Left ventricle myocardium inferior (tissue), 1 donor: ENCODE data around the gene CHRNB1. TPM values are rescaled to one million over a fixed set of nuclear protein-coding genes. Genes with fewer than 3 reads are reported as not detected.

Experiments used
- DNase-seq: peaks from one replicate; pipeline ENCODE4 v3.0.0-alpha.2; 2020
- H3K27ac ChIP-seq: fragments of 200-600 bp; replicated peaks from 2 replicates; pipeline ENCODE4 v1.8.0; 2021
- H3K27me3 ChIP-seq: fragments of 200-600 bp; 2 replicates; pipeline ENCODE4 v1.8.0; 2021; ENCODE audit warnings: low read depth
- H3K36me3 ChIP-seq: fragments of 200-600 bp; 2 replicates; pipeline ENCODE4 v1.8.0; 2021
- H3K4me1 ChIP-seq: fragments of 200-600 bp; 2 replicates; pipeline ENCODE4 v1.8.0; 2021
- H3K4me3 ChIP-seq: fragments of 200-600 bp; 2 replicates; pipeline ENCODE4 v1.8.0; 2021; ENCODE audit warnings: mild to moderate bottlenecking, moderate library complexity
- H3K9me3 ChIP-seq: fragments of 200-600 bp; replicated peaks from 2 replicates; pipeline ENCODE4 v1.8.0; 2021
- intact Hi-C: fragments of 100-400 bp; cut with micrococcal nuclease; formaldehyde crosslinking; loops from one replicate; pipeline ENCODE4 v1.11.0; 2022
- total RNA-seq: library from RNA; stranded (reverse); fragmentation: NEBNext Ultra II Directional; extraction: Animal tissue kit (Norgen Biotek cat#: 25700); gene quantifications from one replicate; pipeline ENCODE4 v1.2.1, GENCODE V29; 2021
- TF ChIP-seq, protein P1 (sequence below): fragments of 200-600 bp; IDR thresholded peaks from 2 replicates; pipeline ENCODE4 v1.8.0; 2021; ENCODE audit warnings: antibody characterized with exemption, mild to moderate bottlenecking, borderline replicate concordance
- donor health status: DM: no; HTN: yes; CAD: no; lungs with severe emphysema.

Gene CHRNB1
- total RNA-seq, 1 donor from 2014 or later: 8.7 TPM

DNA sequence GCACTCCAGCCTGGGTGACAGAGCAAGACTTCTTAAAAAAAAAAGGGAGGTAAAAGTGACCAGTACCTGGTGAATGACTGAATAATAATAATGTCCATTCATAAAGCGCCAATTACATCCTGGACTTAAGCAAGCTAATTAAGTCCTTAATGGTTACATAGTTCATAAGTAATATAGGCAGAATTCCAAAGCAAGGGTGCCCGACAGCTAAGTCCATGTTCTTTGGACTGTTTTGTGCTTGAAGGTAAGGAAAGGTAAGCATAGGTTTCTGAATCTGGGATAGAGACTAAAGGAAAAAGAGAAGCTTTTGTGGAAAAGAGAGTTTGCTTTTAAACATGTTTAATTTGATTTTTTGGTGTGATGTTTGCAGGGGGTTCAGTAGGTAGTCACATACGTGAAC, 49.1 kb downstream of the CHRNB1 start:
- intact Hi-C loops: no loop called here
- TF ChIP-seq, protein P1, sequence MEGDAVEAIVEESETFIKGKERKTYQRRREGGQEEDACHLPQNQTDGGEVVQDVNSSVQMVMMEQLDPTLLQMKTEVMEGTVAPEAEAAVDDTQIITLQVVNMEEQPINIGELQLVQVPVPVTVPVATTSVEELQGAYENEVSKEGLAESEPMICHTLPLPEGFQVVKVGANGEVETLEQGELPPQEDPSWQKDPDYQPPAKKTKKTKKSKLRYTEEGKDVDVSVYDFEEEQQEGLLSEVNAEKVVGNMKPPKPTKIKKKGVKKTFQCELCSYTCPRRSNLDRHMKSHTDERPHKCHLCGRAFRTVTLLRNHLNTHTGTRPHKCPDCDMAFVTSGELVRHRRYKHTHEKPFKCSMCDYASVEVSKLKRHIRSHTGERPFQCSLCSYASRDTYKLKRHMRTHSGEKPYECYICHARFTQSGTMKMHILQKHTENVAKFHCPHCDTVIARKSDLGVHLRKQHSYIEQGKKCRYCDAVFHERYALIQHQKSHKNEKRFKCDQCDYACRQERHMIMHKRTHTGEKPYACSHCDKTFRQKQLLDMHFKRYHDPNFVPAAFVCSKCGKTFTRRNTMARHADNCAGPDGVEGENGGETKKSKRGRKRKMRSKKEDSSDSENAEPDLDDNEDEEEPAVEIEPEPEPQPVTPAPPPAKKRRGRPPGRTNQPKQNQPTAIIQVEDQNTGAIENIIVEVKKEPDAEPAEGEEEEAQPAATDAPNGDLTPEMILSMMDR: no peak
- no peak overlapping the region for H3K27ac ChIP-seq
- no peak for DNase-seq
- peaks cover 83% of the 10 kb centered on the region for H3K4me1 ChIP-seq
- peaks cover 31% of the 10 kb centered on the region for H3K36me3 ChIP-seq
- no peaks in the 10 kb centered on the region for H3K9me3 ChIP-seq
- no peaks in the 10 kb centered on the region for H3K27me3 ChIP-seq
- no peak overlapping the region for H3K4me3 ChIP-seq

DNA sequence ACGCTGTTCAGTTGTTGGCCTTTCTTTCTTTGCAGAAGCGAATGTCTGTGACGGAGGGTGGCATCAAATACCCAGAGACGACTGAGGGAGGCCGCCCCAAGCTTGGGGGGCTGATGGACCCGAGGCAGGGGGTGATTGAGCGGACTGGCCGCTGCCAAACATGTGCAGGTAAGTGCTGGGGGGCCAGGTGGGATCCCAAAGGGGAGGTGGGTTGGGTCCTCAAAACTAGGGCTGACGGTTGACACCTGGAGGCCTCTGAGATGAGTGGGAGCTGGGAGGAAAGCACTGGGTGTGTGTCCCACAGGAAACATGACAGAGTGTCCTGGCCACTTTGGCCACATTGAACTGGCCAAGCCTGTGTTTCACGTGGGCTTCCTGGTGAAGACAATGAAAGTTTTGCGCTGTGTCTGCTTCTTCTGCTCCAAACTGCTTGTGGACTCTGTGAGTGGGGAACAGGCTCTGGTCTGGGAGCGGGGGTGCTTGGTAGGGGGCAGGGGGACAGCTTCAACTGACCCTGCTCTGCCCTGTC, 51.1 kb downstream of the CHRNB1 start:
- no peaks in the 10 kb centered on the region for H3K27me3 ChIP-seq
- DNase-seq: no peak
- peaks cover 51% of the 10 kb centered on the region for H3K36me3 ChIP-seq
- peak overlapping the region; percentile 83 for H3K27ac ChIP-seq
- H3K9me3 ChIP-seq: no peaks in the 10 kb centered on the region
- intact Hi-C loops: no loop called here
- H3K4me3 ChIP-seq: no peak overlapping the region
- TF ChIP-seq, protein P1: no peak
- H3K4me1 ChIP-seq: peaks cover 62% of the 10 kb centered on the region

DNA sequence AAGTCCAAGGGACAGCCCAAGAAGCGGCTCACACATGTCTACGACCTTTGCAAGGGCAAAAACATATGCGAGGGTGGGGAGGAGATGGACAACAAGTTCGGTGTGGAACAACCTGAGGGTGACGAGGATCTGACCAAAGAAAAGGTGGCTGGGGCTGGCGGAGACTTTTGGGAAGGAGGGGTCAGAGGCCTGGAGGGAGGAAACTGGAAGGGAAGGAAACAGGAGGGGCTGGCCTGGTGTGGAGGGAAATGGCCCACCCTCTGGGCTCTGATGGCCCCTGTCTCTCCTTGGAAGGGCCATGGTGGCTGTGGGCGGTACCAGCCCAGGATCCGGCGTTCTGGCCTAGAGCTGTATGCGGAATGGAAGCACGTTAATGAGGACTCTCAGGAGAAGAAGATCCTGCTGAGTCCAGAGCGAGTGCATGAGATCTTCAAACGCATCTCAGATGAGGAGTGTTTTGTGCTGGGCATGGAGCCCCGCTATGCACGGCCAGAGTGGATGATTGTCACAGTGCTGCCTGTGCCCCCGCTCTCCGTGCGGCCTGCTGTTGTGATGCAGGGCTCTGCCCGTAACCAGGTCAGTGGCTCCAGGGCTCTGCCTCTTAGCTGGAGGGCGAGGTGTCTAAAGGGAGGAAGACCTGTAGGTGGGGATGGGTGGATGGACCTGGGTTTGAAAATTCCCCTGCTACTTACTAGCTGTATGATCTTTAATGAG, 51.8 kb downstream of the CHRNB1 start:
- intact Hi-C loops: no loop called here
- peak overlapping the region; percentile 35 for H3K4me3 ChIP-seq
- TF ChIP-seq, protein P1: no peak

DNA sequence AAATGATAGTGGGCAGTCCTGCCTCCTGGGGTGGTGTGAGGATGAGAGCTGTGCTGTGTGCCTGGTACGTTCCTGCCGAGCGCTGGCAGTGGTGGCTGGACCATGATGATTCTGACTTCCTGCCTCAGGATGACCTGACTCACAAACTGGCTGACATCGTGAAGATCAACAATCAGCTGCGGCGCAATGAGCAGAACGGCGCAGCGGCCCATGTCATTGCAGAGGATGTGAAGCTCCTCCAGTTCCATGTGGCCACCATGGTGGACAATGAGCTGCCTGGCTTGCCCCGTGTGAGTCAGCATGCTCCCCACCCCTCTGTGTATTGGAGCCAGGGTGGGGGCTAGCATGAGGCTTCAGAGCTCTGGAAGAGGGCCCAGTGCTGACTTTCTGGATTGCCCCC, 52.4 kb downstream of the CHRNB1 start:
- peak overlapping the region; percentile 83 for H3K27ac ChIP-seq
- peak overlapping the region; percentile 35 for H3K4me3 ChIP-seq
- intact Hi-C loops: no loop called here
- DNase-seq: no peak
- TF ChIP-seq, protein P1: no peak
- peaks cover 50% of the 10 kb centered on the region for H3K4me1 ChIP-seq
- no peaks in the 10 kb centered on the region for H3K27me3 ChIP-seq
- H3K9me3 ChIP-seq: no peaks in the 10 kb centered on the region
- H3K36me3 ChIP-seq: peaks cover 64% of the 10 kb centered on the region

More for the DNA sequence above, 51.8 kb downstream of the CHRNB1 start:
- H3K27ac ChIP-seq: peak overlapping the region; percentile 83
- DNase-seq: no peak
- H3K4me1 ChIP-seq: peaks cover 56% of the 10 kb centered on the region
- H3K9me3 ChIP-seq: no peaks in the 10 kb centered on the region
- H3K27me3 ChIP-seq: no peaks in the 10 kb centered on the region
- H3K36me3 ChIP-seq: peaks cover 58% of the 10 kb centered on the region

DNA sequence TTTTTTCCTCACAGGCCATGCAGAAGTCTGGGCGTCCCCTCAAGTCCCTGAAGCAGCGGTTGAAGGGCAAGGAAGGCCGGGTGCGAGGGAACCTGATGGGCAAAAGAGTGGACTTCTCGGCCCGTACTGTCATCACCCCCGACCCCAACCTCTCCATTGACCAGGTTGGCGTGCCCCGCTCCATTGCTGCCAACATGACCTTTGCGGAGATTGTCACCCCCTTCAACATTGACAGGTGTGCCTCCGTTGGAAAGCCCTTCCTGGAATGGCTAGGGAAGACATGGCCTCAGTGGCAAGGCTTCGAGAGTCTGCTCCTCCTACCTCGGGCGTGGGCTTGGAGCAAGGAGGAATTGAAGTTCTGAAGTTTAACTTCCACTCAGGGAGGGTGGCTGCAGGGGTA, 52.8 kb downstream of the CHRNB1 start:
- intact Hi-C loops: no loop called here
- Histone ChIP-seq H3K9me3 (no peaks in the 10 kb centered on the region), H3K4me3 (no peak overlapping the region), H3K27ac (peak overlapping the region; percentile 83), H3K27me3 (no peaks in the 10 kb centered on the region), H3K36me3 (peaks cover 68% of the 10 kb centered on the region), H3K4me1 (peaks cover 47% of the 10 kb centered on the region)
- TF ChIP-seq, protein P1: no peak
- DNase-seq: no peak
